GM18520 (cell line): ENCODE measurements around the gene C8G.

Experiments
- ATAC-seq: cut with Tn5 transposase; IDR thresholded peaks from one replicate; pipeline ENCODE4 v1.9.1; 2021; ENCODE audit not compliant: unreplicated experiment

C8G gene

DNA sequence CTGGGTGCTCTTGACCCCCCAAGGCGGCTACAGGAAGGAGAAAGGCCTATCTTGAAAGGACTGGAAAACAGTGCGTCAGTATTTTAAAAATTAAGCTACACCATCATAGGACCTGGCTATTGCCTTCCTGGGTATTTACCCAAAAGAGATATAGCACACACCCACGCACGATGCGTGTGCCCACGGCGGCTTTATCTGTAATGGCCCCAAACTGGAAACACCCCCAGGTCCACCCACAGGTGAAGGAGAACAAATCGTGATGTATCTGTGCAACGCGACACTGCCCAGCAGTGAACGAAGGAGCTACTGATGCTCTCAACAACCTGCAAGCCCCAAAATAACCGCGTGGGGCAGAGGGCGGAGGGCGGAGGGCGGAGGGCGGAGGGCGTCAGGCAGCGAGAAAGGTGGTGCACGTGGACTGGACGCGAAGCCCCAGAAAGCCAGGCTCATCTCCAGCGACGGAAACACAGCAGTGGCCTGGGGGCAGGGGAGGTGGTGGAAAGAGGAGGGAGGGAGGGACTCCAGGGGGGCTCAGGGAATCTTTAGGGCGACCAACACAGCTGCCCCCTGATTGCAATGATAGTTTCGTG, 19.9 kb downstream of the C8G start:
- ATAC-seq, result no peak

DNA sequence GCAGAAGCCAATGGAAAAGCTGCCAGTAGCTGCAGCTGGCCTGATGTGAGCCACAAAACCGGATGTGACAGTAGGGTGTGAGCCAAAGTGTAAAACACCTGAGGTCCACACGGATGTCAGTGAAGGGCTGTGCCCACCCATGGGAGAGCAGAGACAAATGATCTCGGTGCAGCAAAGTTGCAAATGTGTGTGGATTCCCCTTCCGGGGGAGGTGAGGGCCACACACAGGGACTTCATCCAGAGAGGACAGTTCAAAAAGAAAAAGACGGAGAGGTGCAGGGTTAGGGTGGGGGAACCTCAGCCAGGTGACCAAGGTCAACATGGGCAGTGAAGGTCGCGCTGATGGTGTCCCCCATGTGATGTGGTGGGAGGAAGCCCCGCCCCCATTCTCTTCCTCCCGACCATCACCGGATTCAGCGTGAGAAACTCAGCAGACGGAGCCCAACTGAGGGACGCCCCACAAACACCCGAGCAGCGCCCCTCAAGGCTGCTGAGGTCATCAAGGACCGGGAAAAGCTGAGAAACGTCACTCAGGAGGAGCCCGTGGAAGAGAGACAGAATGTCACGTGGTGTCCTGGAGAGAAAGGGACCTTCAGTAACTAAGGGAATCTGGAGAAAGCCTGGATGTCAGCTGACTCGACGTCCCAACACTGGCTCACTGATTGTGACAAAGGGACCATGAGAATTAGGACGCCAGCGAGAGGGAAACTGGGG, 20.9 kb downstream of the C8G start:
- no peak for ATAC-seq

DNA sequence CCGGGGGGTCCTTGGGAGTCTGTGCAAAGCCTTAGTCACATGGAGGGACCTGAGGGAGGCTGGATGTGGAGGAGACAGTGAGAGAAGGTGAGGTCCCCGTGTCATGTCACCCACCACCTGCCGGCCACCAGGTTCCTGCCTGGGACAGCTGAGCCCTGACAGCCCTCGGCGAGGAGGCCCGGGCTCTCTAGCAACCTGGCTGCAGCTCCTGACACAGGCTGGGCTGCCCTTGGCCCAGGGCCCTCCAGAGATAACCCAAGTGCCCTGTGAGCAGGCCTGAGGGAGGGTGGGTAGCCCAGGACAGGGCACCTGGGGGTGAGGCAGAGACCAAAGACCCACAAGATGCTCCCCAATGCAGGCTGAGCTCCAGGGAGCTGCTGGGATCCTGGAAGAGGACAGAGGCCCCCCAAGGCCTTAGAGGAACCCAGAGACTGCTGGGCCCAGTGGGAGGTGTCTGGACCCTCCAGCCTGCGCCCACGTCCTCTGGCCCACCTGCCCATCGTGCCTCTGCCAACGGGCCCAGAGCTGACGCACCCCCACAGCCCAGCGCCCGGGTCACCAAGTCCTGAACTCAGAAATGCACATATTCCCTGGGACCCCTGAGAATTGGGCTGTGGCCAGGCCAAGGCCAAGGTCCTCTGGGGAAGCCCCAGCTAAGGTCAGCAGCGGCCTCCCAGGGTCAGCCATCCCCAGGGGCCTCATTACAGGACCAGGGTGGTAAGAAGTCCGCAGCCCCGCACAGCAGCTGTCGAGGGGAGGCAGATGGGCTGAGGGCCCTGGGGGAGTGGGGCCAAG, 23.5 kb downstream of the C8G start:
- no peak for ATAC-seq

DNA sequence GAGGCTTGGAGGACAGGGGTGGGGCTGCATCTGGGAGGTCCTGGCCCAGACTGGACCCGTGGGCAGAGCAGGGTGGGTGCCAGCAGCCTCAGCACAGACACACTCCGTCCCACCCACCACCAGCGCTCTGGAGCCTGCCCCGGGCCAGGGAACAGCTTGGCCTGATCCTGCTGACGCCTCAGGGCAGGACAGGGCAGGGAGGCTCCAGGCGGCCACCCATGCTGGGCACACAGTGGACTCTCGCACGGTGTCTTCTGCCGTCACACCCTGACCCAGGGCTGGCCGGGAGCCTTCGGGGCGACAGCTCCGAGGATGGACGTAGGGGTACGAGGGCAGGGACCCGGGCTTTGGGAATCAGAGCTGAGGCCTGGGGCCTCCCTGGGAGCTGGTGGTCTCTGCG, 24.1 kb downstream of the C8G start:
- ATAC-seq, result no peak

DNA sequence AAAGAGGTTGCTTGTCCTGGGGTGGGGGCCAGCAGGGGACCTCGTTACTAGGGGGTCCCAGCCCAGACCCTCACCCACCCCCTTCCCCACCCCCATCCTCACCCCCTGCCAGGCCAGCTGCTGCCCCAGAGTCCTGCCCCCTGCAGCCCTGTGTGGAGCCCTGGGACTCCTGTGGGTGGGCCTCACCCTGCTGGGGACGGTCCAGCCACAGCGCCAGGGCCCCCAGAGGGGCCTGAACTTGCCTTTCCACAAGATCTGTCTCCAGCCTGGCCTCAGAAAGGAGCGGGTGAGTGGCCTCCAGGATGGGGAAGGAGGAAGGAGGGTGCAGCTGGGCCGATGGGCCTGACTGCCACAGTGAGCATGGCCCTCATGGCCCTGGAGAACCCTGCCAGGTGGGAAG, 24.7 kb downstream of the C8G start:
- no peak for ATAC-seq

DNA sequence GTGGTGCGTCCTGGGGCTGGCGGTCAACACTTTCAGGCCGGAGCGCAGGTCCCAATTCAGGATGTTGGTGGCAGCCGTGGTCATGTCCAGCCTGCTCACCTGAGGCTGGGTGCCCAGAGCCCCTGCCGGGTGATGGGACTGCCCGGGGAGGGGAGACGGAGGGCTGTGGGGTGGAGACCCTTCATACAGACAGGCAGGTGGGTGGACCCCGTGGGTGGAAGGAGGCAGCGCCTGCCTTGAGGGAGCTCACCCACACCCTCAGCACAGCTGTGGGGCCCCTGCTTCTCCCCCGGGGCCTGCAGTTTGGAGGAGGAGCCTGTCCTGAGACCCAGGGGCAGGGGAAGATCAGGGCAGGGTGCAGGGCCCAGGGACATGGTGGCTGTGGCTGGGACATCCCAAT, 25.3 kb downstream of the C8G start:
- ATAC-seq, result no peak

DNA sequence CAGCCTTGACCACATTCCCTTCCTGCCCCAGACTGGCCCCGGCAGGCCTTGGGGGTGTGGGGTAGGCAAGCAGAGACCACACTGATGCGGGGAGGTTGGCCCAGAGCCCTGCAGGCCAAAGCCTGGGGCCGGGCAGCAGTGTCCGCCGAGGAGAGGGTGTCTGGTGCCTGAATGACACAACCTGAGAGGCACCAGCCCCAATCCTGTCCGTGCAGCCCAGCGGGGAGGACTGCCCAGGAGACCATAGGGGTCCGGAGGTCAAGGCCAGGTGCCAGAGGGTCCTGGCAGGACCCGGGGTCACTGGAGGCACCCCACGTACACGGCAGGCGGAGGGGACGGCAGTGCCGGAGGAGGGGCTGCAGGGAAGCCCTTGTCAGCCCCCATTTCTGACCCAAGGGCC, 26.7 kb downstream of the C8G start:
- ATAC-seq, result no peak

DNA sequence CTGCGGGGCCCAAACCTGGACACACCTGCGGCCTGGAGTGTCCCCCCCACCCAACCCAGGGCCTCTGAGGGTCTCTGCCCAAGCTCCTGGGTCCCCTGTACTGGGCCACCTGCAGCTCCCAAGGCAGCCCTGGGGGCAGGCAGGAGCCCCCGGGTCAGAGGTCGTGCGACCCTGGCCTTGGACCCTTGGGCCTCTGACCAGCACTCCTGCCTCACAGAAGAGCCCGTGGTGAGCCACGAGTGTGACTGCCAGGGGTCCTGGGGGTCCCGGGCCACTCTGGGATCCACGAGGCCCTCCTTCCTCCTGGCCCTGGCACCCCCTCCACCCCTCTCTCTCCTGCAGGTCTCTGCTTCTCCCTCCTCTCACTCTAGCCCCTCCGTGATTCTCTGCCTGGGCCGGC, 27.3 kb downstream of the C8G start:
- ATAC-seq, result no peak

DNA sequence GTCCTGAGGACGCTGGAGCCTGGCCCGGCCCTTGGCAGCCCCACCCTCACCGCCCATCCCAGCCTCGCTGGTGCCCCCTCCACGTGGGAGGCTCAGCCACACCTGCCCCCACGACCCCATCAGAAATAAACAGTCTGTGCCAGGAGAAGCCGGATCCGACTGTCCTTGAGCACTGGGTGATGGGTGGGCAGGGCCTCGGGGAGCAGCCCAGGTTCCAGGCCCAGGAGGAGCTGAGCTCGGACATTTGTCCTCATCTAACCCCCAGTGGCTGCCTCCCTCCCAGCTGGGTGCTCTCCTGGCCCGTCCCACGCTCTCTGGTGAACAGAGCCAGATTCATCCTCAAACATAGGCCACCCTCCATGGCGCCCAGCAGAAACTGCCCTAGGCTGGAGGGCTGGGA, 27.7 kb downstream of the C8G start:
- no peak for ATAC-seq

DNA sequence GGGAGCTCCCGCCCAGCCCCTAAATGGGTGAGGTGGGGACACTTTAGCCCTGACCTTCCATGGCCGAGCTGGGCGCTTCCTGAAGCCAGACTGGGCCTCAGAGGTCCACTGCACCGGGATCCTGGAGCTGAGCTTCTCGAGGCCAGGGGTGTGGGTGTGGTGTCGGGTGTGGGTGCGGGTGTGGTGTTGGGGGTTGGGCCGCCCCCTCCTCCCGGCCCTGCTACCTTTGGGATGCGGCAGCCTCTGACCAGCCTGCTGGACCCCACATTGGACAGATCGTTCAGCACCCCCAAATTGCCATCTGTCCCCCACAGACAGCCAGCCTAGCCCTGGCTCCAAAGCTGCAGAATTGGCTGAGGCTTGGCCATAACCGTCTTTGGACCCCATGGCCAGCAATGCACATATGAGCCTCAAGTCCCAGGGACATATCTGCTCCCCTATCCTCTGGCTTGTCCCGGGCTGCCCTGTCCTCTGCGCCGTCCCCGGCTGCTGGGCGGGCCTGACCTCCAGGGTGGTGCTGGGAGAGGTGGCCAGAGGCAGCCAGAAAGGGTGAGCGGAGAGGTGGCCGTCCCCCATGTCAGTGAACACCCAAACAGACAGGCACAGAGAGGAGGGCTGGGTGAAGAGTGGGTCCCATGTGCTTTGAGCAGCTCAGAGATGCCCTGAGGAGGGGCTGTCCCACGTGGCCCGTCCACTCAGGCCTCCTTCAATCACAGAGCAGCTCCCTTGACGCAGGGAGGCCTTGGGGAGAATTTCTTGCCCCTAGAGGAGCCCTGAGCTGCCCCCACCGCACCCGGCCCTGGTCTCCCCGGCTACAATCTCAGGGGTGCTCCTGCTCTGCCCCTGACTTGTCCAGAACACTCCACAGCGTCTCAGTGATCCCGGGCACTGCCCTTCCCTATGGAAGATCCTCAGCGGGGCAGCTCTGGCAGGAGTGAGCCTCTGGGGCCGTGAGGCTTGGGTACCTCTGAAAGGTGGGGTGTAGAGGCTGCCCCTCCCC, 28.9 kb downstream of the C8G start:
- no peak for ATAC-seq

DNA sequence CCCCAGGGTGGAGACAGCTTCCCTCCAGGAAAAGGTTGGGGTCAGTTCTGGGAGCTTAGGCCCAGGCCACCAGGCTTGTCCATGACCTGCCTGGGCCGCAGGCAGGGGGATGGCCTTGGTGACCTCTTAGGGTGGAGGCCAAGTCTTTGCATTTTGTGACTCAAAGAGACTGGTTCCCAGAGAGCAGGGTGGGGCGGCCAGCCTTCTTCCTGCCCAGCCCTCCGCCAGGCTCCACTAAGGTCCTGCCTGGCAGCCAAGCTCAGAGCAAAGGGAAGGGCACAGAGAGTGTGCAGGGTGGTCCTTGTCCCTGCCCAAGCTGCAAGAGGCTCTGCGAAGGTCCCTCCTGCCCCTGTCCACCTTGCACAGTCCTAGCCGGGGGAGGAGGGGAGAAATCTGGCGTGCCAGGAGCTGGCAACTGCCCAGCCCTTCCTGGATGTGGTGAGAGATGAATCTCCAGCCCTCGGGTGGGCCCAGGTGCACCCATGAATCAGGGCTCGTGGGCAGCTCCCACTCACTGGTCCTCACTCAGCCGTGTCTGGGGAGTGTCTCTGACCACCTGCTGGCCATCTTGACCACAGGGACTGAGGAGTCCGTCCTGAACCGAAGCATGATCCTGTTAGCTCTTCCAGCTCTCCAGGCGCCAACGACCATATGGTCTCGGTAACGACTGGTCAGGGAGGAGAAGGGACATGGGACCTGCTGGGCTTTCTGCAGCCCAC, 29.9 kb downstream of the C8G start:
- ATAC-seq, result no peak

DNA sequence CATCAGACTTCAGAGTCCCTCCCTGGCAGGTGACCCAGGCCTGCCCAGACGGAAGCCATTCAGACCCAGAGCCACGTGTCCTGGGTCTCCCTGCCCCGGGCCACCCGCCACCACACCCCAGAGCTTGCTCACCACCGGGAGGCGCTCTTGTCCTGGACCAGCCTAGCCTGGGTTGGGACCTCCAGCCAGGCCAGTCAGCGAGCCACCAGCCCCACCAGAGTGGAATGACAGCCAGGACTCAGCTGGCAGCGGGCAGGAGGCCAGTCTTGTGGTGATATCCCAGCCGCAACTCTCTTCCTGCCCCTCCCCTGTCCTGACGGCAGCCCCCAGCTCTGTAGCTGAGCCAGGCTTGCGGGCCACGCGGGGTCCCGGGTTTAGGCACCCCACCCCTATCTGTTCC, 30.6 kb downstream of the C8G start:
- ATAC-seq, result no peak

DNA sequence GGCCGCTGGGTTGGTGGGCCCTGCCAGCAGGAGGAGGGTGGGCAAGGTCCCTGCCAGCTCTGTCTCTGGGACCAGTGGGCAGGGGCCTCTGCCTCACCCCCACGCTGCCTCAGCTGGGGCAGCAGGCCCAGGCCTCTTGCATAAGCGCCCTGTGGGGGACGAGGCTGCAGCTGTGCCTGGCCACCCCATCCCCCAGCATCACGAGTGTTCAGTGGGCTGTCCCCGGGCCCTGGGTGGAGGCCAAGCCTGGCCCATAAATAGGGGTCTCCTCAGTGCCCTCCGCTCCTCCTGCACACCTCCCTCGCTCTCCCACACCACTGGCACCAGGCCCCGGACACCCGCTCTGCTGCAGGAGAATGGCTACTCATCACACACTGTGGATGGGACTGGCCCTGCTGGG, 32.2 kb downstream of the C8G start, which contains the start of gene PTGDS:
PTGDS (plus strand) TSS at position 282 of the 400 bp plus-strand sequence; CDS start at position 357, 75 bp downstream.
- no peak for ATAC-seq

DNA sequence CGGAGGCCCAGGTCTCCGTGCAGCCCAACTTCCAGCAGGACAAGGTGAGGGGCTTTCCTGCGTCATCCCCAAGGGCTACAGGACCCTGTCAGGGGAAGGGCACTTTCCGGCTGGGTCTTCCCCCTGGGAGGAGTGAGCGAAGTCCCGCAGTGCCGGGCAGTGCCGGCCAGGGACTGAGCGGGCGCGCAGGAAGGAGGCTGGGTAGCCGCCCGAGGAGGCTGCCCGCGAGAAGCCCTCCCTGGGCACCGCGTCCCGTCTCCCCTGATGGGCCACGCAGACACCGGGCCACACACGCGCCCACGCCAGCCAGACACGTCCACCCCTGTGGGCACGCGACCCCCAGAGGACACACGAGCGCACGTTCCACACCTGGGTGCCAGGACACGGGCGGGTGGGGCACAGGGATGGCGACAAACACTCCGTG, 32.6 kb downstream of the C8G start:
- no peak for ATAC-seq

DNA sequence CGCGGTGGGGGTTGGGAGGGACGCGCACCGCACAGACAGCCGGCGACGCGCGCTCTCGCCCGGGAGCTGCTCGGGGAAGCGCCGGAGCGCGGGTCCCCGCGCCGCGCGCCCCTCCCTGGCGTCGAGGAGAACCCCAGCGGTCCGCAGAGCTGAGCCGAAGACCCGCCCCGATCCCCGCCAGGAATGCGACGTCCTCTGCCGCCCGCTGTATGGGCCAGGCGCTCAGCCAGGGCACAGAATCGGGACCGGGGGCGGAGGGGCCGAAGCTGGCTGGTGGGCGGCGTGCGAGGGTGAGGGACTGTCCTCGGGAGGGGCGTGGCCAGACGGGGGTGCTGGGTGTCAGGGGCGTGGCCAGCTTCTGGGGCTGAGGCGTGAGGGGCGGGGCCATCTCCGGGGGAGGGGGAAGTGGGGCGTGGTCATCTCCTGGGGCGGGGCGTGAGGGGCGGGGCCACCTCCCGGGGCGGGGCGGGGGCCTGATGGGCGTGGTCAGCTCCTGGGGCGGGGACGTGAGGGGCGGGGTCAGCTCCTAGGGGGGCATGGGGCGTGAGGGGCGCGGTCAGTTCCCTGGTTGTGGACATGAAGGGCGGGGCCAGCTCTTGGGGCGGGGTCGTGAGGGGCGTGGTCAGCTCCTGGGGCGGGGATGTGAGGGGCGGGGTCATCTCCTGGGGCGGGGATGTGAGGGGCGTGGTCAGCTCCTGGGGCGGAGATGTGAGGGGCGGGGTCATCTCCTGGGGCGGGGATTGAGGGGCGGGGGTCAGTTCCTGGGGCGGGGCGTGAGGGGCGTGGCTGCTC, 33.2 kb downstream of the C8G start:
- ATAC-seq, result no peak

DNA sequence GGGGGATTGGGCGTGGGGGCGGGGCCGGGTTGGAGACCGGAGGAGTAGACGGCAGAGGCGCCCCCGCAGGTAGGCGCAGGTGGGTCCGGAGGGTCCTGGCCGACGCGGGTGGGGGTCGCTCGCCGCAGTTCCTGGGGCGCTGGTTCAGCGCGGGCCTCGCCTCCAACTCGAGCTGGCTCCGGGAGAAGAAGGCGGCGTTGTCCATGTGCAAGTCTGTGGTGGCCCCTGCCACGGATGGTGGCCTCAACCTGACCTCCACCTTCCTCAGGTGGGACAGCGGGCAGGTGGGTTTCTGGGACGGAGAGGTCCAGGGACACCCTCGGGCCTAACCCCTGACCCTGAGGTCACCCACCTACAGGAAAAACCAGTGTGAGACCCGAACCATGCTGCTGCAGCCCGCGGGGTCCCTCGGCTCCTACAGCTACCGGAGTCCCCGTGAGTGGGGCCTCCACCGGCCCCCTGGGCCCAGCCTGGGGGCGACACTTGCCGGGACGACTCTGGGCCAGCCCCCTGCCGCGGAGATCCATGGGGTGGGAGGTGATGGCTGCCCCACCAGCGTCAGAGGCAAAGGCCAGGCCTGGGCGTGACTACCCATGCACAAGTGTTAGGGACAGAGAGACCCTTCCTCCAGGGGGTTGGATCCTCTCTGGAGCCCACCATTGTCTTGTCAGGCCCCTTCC, 34.0 kb downstream of the C8G start:
- no peak for ATAC-seq

DNA sequence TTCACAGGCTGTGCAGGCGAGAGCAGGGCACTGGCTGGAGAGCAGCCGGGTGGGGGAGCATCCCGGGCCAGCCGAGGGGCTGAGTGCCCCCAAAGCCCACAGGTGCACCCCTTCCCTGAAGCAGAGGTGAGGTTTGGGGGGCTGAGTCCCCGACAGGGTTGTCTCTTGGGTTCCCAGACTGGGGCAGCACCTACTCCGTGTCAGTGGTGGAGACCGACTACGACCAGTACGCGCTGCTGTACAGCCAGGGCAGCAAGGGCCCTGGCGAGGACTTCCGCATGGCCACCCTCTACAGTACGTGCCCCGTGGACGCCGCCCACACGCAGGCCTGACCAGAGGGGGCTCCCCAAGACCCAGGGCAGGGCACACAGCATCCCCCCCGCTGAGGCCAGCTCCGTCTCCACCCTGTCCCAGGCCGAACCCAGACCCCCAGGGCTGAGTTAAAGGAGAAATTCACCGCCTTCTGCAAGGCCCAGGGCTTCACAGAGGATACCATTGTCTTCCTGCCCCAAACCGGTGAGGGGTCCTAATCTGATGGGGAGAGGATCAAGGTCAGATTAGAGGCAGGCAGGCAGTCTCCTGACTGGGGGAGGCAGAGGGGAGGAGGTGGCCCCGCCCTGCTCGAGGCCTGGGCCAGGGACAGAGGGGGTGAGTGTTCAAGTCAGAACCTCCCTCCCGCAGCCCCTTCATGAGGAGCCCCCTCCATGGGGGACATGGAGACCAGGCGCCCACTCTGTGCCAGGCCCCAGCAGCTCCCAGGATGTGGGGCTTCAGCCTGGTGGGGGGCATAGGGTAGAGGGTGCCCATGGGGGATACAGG, 34.9 kb downstream of the C8G start:
- ATAC-seq, result no peak
